ENCODE measurements around the gene FADS2.

GRCh38 chr11:61826930-61827570 is 1.1 kb upstream of the FADS2 start:
- TF ChIP-seq CTCF (IDR thresholded peaks at IDR 0.05; ENCODE audit: insufficient read depth, low read length) (no peak), POLR2AphosphoS5 (IDR thresholded peaks at IDR 0.05; ENCODE audit: low read depth) (peak; percentile 54), GABPA (IDR thresholded peaks at IDR 0.05; ENCODE audit: low read depth) (no peak)
